Tibial artery (tissue), 4 donors: ENCODE data around the gene ASIC1.

Experiments used
- DNase-seq, 2 donors: peaks; one replicate each; pipeline ENCODE4 v3.0.0-alpha.2; 2019
- H3K27ac ChIP-seq, 2 donors: fragments of 200-600 bp; sonication (generic) in 1 of 2; 1 replicate in 1 of 2; 2 replicates in 1 of 2; pipeline ENCODE4 v1.5.1; 2018 to 2019; ENCODE audit warnings: mild to moderate bottlenecking in 1 of 2
- H3K27me3 ChIP-seq, 2 donors: fragments of 200-600 bp; sonication (generic) in 1 of 2; one replicate each; pipeline versions ENCODE4 v1.5.1 to v1.6.0; 2016 to 2019
- H3K36me3 ChIP-seq, 3 donors: fragments of 200-600 bp; sonication (generic) in 2 of 3; one replicate each; pipeline ENCODE4 v1.5.1; 2016 to 2019; ENCODE audit warnings: mild to moderate bottlenecking in 2 of 3
- H3K4me1 ChIP-seq, 4 donors: fragments of 200-600 bp; sonication (generic) in 2 of 4; 1 replicate in 3 of 4; 2 replicates in 1 of 4; pipeline ENCODE4 v1.5.1; 2016 to 2019
- H3K4me3 ChIP-seq, 2 donors: fragments of 200-600 bp; sonication (generic) in 1 of 2; 1 replicate in 1 of 2; 2 replicates in 1 of 2; pipeline ENCODE4 v1.5.1; 2018 to 2019; ENCODE audit warnings: mild to moderate bottlenecking in 2 of 2
- H3K9me3 ChIP-seq, 3 donors: fragments of 200-600 bp; sonication (generic) in 1 of 3; one replicate each; pipeline ENCODE4 v1.5.1; 2016 to 2019
- intact Hi-C: fragments of 100-400 bp; cut with DNase I; formaldehyde crosslinking; loops from one replicate; pipeline ENCODE4 v1.15.0; 2023; ENCODE audit warnings: low total_unique reads
- TF ChIP-seq, protein P1 (sequence below), 2 experiments: fragments of 200-600 bp in 1 of 2; fragments of 450-650 bp in 1 of 2; IDR thresholded peaks; one replicate each; pipeline ENCODE4 v1.5.1; 2017 to 2019; ENCODE audit warnings: antibody characterized with exemption in 2 of 2, mild to moderate bottlenecking in 1 of 2, moderate library complexity in 1 of 2

ASIC1 gene

DNA sequence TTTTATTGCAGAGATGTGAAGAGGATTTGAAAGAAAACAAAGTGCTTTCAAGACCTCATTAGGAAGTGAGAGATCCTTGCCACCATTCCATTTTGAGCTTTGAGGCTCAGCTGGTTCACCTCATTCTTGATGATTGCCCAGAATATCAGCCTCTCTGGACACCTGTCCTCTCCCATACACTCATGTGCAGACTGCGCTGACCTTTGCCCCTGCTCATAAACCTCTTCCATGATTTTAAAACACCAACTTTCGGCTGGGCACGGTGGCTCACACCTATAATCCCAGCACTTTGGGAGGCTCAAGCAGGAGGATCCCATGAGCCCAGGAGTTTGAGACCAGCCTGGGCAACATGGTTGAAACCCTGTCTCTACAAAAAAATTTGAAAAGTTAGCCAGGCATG is 63.6 kb downstream of the ASIC1 start:
- H3K27me3 ChIP-seq: no peaks in the 10 kb centered on the region
- H3K27ac ChIP-seq: no peak overlapping the region
- peaks cover 0 to 39% (median 22%) of the 10 kb centered on the region in 4 donors for H3K4me1 ChIP-seq
- intact Hi-C loops: no loop called here
- TF ChIP-seq, protein P1, sequence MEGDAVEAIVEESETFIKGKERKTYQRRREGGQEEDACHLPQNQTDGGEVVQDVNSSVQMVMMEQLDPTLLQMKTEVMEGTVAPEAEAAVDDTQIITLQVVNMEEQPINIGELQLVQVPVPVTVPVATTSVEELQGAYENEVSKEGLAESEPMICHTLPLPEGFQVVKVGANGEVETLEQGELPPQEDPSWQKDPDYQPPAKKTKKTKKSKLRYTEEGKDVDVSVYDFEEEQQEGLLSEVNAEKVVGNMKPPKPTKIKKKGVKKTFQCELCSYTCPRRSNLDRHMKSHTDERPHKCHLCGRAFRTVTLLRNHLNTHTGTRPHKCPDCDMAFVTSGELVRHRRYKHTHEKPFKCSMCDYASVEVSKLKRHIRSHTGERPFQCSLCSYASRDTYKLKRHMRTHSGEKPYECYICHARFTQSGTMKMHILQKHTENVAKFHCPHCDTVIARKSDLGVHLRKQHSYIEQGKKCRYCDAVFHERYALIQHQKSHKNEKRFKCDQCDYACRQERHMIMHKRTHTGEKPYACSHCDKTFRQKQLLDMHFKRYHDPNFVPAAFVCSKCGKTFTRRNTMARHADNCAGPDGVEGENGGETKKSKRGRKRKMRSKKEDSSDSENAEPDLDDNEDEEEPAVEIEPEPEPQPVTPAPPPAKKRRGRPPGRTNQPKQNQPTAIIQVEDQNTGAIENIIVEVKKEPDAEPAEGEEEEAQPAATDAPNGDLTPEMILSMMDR (IDR thresholded peaks at IDR 0.05): no peak
- H3K9me3 ChIP-seq: no peaks in the 10 kb centered on the region
- H3K36me3 ChIP-seq: peaks cover 3 to 46% (median 38%) of the 10 kb centered on the region in 3 donors
- no peak for DNase-seq
- H3K4me3 ChIP-seq: no peak overlapping the region

DNA sequence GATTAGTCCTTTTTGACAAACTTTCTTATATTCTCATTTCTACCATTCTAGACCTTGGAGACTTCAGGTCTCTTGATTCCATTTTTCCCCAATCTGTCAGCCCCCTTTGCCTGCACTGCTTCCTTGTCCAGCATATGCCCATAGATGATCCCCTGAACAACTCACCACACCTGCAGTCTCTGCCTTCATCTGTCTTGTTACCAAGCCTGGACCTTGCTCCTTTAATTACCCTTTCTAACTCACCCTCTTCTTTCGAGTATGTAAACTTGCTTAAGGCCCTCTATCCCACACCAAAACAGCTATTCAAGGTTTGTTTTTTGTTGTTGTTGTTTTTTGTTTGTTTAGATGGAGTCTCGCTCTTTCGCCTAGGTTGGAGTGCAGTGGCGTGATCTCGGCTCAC is 64.2 kb downstream of the ASIC1 start:
- Histone ChIP-seq H3K27me3 (no peaks in the 10 kb centered on the region), H3K36me3 (peaks cover 3 to 47% (median 38%) of the 10 kb centered on the region in 3 donors), H3K4me1 (peaks cover 0 to 33% (median 19%) of the 10 kb centered on the region in 4 donors), H3K27ac (no peak overlapping the region), H3K9me3 (no peaks in the 10 kb centered on the region), H3K4me3 (no peak overlapping the region)
- intact Hi-C loops: no loop called here
- DNase-seq: no peak
- TF ChIP-seq, protein P1 (IDR thresholded peaks at IDR 0.05): no peak

DNA sequence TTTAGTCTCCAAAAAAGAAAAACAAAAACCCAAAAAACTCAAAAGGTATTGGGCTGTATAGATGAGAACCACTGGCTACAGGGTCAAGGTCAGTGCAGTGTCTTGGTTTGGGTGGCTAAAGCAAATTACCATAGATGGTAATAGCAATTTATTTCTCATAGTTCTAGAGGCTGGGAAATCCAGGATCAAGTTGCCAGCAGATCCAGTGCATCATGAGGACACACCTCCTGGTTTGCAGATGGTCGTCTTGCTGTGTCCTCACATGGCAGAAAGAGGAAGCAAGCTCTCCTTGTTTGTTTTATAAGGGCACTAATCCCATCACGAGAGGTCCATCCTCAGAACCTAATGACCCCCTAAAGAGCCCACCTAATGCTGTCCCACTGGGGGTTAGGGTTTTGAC is 65.8 kb downstream of the ASIC1 start:
- DNase-seq: no peak
- Histone ChIP-seq H3K27ac (no peak overlapping the region), H3K36me3 (peaks cover 3 to 63% (median 45%) of the 10 kb centered on the region in 3 donors), H3K4me1 (peaks cover 0 to 18% (median 6%) of the 10 kb centered on the region in 4 donors), H3K4me3 (no peak overlapping the region), H3K27me3 (no peaks in the 10 kb centered on the region), H3K9me3 (no peaks in the 10 kb centered on the region)
- TF ChIP-seq, protein P1 (IDR thresholded peaks at IDR 0.05): no peak
- intact Hi-C loops: no loop called here

DNA sequence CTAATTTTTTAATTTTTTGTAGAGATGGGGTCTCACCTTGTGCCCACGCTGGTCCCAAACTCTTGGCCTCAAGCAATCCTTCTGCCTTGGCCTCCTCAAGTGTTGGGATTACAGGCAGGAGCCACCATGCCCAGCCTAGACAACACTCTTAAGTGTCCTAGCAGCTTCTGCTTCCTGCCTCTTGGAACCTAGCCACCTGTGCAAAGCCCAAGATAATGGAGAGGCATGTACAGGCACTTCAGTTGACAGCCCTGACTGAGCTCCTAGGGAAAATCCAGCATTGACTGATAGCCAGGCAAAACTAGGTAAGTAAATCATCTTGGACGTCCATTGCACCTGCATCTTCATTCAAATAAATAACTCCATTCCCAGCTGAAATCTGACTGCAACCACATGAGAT is 70.2 kb downstream of the ASIC1 start:
- H3K27me3 ChIP-seq: no peaks in the 10 kb centered on the region
- H3K27ac ChIP-seq: no peak overlapping the region
- intact Hi-C loops: no loop called here
- H3K9me3 ChIP-seq: no peaks in the 10 kb centered on the region
- no peak overlapping the region for H3K4me3 ChIP-seq
- DNase-seq: no peak
- peaks cover 20 to 64% (median 46%) of the 10 kb centered on the region in 3 donors for H3K36me3 ChIP-seq
- TF ChIP-seq, protein P1 (IDR thresholded peaks at IDR 0.05): no peak
- peaks cover 0 to 8% (median 1%) of the 10 kb centered on the region in 4 donors for H3K4me1 ChIP-seq

DNA sequence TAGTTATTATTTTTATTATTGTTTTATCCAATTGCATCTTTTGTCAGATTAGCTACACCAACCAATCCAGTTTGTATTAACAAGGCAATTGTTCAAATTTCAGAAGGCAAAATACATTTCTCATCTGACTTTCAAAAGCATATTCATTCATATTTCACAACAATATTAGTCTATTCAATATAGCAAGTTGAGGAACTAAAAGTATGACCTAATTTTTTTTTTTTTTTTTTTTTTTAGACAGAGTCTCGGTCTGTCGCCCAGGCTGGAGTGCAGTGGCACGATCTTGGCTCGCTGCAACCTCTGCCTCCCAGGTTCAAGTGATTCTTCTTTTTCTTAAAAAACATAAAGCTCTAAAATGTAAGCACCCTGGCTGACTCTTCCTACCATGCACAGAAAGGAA is 71.9 kb downstream of the ASIC1 start:
- Histone ChIP-seq H3K27ac (no peak overlapping the region), H3K36me3 (peaks cover 26 to 68% (median 50%) of the 10 kb centered on the region in 3 donors), H3K9me3 (no peaks in the 10 kb centered on the region), H3K4me1 (peaks cover 0 to 19% (median 1%) of the 10 kb centered on the region in 4 donors), H3K4me3 (no peak overlapping the region), H3K27me3 (no peaks in the 10 kb centered on the region)
- intact Hi-C loops: no loop called here
- DNase-seq: no peak
- TF ChIP-seq, protein P1 (IDR thresholded peaks at IDR 0.05): no peak
